Neural progenitor cell (in vitro differentiated cells): Measurements from ENCODE around the gene RNGTT.

Experiments
- EZH2phosphoT487 ChIP-seq: fragments of 200-600 bp; sonication (generic); IDR thresholded peaks from 2 replicates; pipeline ENCODE4 v1.6.1; 2017; ENCODE audit warnings: antibody characterized with exemption
- TF ChIP-seq, protein P1 (sequence below): fragments of 200-600 bp; sonication (generic); IDR thresholded peaks from 2 replicates; pipeline ENCODE4 v1.5.1; 2017; ENCODE audit warnings: antibody characterized with exemption, mild to moderate bottlenecking

DNA sequence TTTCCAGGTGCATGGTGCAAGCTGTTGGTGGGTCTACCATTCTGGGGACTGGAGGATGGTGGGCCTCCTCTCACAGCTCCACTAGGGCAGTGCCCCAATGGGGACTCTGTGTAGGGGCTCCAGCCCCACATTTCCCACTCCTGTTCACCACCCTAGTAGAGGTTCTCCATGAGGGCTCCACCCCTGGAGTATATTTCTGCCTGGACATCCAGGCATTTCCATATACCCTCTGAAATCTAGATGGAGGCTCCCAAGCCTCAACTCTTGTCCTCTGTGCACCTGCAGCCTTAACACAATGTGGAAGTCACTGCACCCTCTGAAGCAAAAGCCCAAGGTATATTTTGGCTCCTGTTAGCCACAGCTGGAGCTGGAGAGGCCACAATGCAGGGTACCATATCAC, 393.5 kb downstream of the RNGTT start:
- TF ChIP-seq, protein P1, sequence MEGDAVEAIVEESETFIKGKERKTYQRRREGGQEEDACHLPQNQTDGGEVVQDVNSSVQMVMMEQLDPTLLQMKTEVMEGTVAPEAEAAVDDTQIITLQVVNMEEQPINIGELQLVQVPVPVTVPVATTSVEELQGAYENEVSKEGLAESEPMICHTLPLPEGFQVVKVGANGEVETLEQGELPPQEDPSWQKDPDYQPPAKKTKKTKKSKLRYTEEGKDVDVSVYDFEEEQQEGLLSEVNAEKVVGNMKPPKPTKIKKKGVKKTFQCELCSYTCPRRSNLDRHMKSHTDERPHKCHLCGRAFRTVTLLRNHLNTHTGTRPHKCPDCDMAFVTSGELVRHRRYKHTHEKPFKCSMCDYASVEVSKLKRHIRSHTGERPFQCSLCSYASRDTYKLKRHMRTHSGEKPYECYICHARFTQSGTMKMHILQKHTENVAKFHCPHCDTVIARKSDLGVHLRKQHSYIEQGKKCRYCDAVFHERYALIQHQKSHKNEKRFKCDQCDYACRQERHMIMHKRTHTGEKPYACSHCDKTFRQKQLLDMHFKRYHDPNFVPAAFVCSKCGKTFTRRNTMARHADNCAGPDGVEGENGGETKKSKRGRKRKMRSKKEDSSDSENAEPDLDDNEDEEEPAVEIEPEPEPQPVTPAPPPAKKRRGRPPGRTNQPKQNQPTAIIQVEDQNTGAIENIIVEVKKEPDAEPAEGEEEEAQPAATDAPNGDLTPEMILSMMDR: no peak
- TF ChIP-seq EZH2phosphoT487: no peak
